ENCODE data around the gene CFP. TPM values are rescaled to one million over a fixed set of nuclear protein-coding genes. Genes with fewer than 3 reads are reported as not detected.

CFP gene
- total RNA-seq, 1 experiment from 2014 or later = 0.48 TPM

DNA sequence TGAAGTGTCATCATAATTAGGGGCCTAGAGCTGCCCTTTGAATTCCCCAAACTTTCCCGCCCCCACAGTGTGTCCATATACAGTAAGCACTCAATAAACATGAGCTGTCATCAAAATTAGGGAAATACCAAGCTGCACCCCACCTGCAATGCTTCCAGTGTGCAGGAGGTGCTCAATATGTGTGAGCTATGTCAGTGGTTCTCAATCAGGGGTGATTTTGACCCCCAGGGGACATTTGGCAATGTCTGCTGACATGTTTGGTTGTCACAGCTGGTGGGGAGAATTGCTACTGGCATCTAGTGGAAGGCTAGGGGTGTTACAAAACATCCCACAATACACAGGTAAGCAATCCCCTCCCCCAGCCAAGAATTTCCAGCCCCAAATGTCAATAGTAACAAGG lies 748 bp downstream of the CFP start:
- H3F3A ChIP-seq (ENCODE audit: insufficient read depth, low read depth) = no peaks in the 10 kb centered on the region
- no peaks in the 10 kb centered on the region for H3K4me1 ChIP-seq (replicated peaks; ENCODE audit: insufficient read depth)
- CTCF ChIA-PET = no interaction called here
- no peaks in the 10 kb centered on the region for H3K9me2 ChIP-seq (ENCODE audit: insufficient read depth)
- no peaks in the 10 kb centered on the region for H3K9me3 ChIP-seq (ENCODE audit: insufficient read depth, low read depth)
- no peak overlapping the region for H2AFZ ChIP-seq
- H3K4me2 ChIP-seq = no peak overlapping the region
- no peak overlapping the region for H3K4me3 ChIP-seq
- no peaks in the 10 kb centered on the region for H4K20me1 ChIP-seq (ENCODE audit: insufficient read depth)
- H3K27ac ChIP-seq = no peak overlapping the region
- POLR2A ChIA-PET (ENCODE audit: unreplicated experiment) = interaction anchor here (0.8 kb wide), 1 partner anchor 384 kb away, joined by 28 read pairs; no protein-coding TSS in a partner anchor
- no peaks in the 10 kb centered on the region for H3K27me3 ChIP-seq (ENCODE audit: insufficient read depth, low read depth)
- TF ChIP-seq, protein P1, sequence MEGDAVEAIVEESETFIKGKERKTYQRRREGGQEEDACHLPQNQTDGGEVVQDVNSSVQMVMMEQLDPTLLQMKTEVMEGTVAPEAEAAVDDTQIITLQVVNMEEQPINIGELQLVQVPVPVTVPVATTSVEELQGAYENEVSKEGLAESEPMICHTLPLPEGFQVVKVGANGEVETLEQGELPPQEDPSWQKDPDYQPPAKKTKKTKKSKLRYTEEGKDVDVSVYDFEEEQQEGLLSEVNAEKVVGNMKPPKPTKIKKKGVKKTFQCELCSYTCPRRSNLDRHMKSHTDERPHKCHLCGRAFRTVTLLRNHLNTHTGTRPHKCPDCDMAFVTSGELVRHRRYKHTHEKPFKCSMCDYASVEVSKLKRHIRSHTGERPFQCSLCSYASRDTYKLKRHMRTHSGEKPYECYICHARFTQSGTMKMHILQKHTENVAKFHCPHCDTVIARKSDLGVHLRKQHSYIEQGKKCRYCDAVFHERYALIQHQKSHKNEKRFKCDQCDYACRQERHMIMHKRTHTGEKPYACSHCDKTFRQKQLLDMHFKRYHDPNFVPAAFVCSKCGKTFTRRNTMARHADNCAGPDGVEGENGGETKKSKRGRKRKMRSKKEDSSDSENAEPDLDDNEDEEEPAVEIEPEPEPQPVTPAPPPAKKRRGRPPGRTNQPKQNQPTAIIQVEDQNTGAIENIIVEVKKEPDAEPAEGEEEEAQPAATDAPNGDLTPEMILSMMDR (conservative IDR thresholded peaks at IDR 0.05) = no peak; the same call in 1 of the 2 replicates
- TF ChIP-seq EZH2 (IDR thresholded peaks at IDR 0.05; ENCODE audit: low read depth) = no peak
- no peaks in the 10 kb centered on the region for H3K79me2 ChIP-seq (ENCODE audit: low read depth)
- H3K36me3 ChIP-seq (ENCODE audit: low read depth) = no peaks in the 10 kb centered on the region
- intact Hi-C loops (cut with micrococcal nuclease; ENCODE audit: unreplicated experiment) = no loop called here
- DNase-seq = no peak
- BruUV-seq (replicated peaks) = no TSS peak

DNA sequence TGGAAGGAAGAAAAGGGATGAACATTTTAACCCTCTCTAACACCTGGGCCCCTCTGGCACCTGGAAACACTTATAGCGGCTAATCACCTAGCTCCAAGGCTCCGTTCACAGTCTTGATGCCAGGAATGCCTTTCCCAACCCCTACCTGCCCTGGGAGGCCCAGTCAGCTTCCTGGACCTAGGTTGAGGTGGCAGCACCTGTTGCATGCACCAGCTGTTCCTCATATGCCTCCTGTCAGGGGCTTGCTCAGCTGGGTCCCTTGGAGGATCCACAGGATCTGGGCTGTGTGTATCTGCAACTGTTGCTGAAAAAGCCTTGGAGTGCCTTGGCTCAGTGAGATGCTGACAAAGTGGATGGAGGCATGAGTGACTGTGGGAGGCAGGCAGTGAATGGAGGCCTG lies 4.4 kb downstream of the CFP start:
- H3K4me1 ChIP-seq (replicated peaks; ENCODE audit: insufficient read depth) = no peaks in the 10 kb centered on the region
- no peaks in the 10 kb centered on the region for H3K36me3 ChIP-seq (ENCODE audit: low read depth)
- H3K4me3 ChIP-seq = no peak overlapping the region
- no peaks in the 10 kb centered on the region for H3K79me2 ChIP-seq (ENCODE audit: low read depth)
- H4K20me1 ChIP-seq (ENCODE audit: insufficient read depth) = no peaks in the 10 kb centered on the region
- TF ChIP-seq, protein P1 (conservative IDR thresholded peaks at IDR 0.05) = no peak
- no peak for TF ChIP-seq EZH2 (IDR thresholded peaks at IDR 0.05; ENCODE audit: low read depth)
- intact Hi-C loops (cut with micrococcal nuclease; ENCODE audit: unreplicated experiment) = no loop called here
- no peak overlapping the region for H3K27ac ChIP-seq
- POLR2A ChIA-PET (ENCODE audit: unreplicated experiment) = no interaction called here
- no peaks in the 10 kb centered on the region for H3K27me3 ChIP-seq (ENCODE audit: insufficient read depth, low read depth)
- no peak for DNase-seq
- CTCF ChIA-PET = no interaction called here
- no TSS peak for BruUV-seq (replicated peaks)
- no peaks in the 10 kb centered on the region for H3K9me3 ChIP-seq (ENCODE audit: insufficient read depth, low read depth)
- no peak overlapping the region for H3K4me2 ChIP-seq
- no peaks in the 10 kb centered on the region for H3K9me2 ChIP-seq (ENCODE audit: insufficient read depth)
- H3F3A ChIP-seq (ENCODE audit: insufficient read depth, low read depth) = no peaks in the 10 kb centered on the region
- no peak overlapping the region for H2AFZ ChIP-seq

- no peak overlapping the region for H2AFZ ChIP-seq
- peak; percentile 35 to 46 for DNase-seq
- H3K4me3 ChIP-seq = peak overlapping the region; percentile 35; the same call in 1 of the 2 replicates
- intact Hi-C loops (cut with micrococcal nuclease; ENCODE audit: unreplicated experiment) = no loop called here
- no peaks in the 10 kb centered on the region for H3K9me2 ChIP-seq (ENCODE audit: insufficient read depth)
- CTCF ChIA-PET = no interaction called here
- H3K4me2 ChIP-seq = peak overlapping the region; percentile 64
- no peak overlapping the region for H3K27ac ChIP-seq
- H3K9me3 ChIP-seq (ENCODE audit: insufficient read depth, low read depth) = no peaks in the 10 kb centered on the region
- H3K4me1 ChIP-seq (replicated peaks; ENCODE audit: insufficient read depth) = no peaks in the 10 kb centered on the region
- H3K27me3 ChIP-seq (ENCODE audit: insufficient read depth, low read depth) = no peaks in the 10 kb centered on the region
- POLR2A ChIA-PET (ENCODE audit: unreplicated experiment) = no interaction called here
- H3F3A ChIP-seq (ENCODE audit: insufficient read depth, low read depth) = no peaks in the 10 kb centered on the region
- no TSS peak for BruUV-seq (replicated peaks)
- TF ChIP-seq, protein P1 (conservative IDR thresholded peaks at IDR 0.05) = no peak
- no peak for TF ChIP-seq EZH2 (IDR thresholded peaks at IDR 0.05; ENCODE audit: low read depth)
- H3K79me2 ChIP-seq (ENCODE audit: low read depth) = no peaks in the 10 kb centered on the region
- H3K36me3 ChIP-seq (ENCODE audit: low read depth) = no peaks in the 10 kb centered on the region
- H4K20me1 ChIP-seq (ENCODE audit: insufficient read depth) = no peaks in the 10 kb centered on the region
These were observed 6.1 kb downstream of the CFP start for GRCh38 chrX:47623540-47624027.

Measured in PC-9 (cell line).